H1 (cell line): Measurements from ENCODE around the gene RASAL2. TPM values are rescaled to one million over a fixed set of nuclear protein-coding genes. Genes with fewer than 3 reads are reported as not detected.

ENCODE experiments used
- CTCF ChIA-PET: fragments of 300-600 bp; sonication (Branson Sonifier 250); formaldehyde crosslinking; loops from one replicate; lab custom pipeline; 2021; ENCODE audit not compliant: partially characterized antibody; lab: Charles Lee
- POLR2A ChIA-PET: fragments of 300-600 bp; sonication (Branson Sonifier 250); formaldehyde crosslinking; loops from one replicate; lab custom pipeline; 2021; ENCODE audit warnings: inconsistent platforms; ENCODE audit not compliant: partially characterized antibody; lab: Charles Lee
- DNase-seq, 2 experiments: peaks; one replicate each; pipeline versions ENCODE4 v3.0.0 to v3.0.0-alpha.2; 2010 to 2022; ENCODE audit warnings: low spot score in 2 of 2, low read depth in 1 of 2, mixed read lengths in 1 of 2
- FAIRE-seq: peaks from 2 replicates; lab custom pipeline; 2011; peaks lifted over from hg19 to GRCh38; lab: Jason Lieb, UNC
- H2AFZ ChIP-seq: 2 replicates; pipeline ENCODE4 v1.8.1; 2012; ENCODE audit warnings: low read length, inconsistent platforms
- H2AK5ac ChIP-seq: 2 replicates; pipeline ENCODE4 v1.6.1; 2013; ENCODE audit warnings: low read depth, low read length
- H2BK120ac ChIP-seq: replicated peaks from 2 replicates; pipeline ENCODE3; 2013; ENCODE audit warnings: low read depth, low read length, inconsistent platforms
- H2BK12ac ChIP-seq: 2 replicates; pipeline ENCODE4 v1.6.1; 2013; ENCODE audit warnings: low read depth, low read length
- H2BK15ac ChIP-seq: 2 replicates; pipeline ENCODE4 v1.6.1; 2013; ENCODE audit warnings: low read length
- H2BK20ac ChIP-seq: 2 replicates; pipeline ENCODE4 v1.6.1; 2013; ENCODE audit warnings: low read length
- H2BK5ac ChIP-seq: 2 replicates; pipeline ENCODE4 v1.6.1; 2013; ENCODE audit warnings: low read depth, low read length
- H3K14ac ChIP-seq: 2 replicates; pipeline ENCODE4 v1.6.1; 2013; ENCODE audit warnings: inconsistent platforms; ENCODE audit not compliant: insufficient read length
- H3K18ac ChIP-seq: 2 replicates; pipeline ENCODE4 v1.6.1; 2013; ENCODE audit warnings: low read length; ENCODE audit errors: extremely low read depth
- H3K23ac ChIP-seq: 2 replicates; pipeline ENCODE4 v1.6.1; 2013; ENCODE audit warnings: inconsistent platforms; ENCODE audit not compliant: insufficient read length
- H3K23me2 ChIP-seq: 2 replicates; pipeline ENCODE4 v1.6.1; 2013; ENCODE audit warnings: low read depth, low read length
- H3K27ac ChIP-seq: 2 replicates; pipeline ENCODE4 v1.6.1; 2011; ENCODE audit warnings: low read depth, low read length, inconsistent platforms
- H3K27me3 ChIP-seq, 4 experiments: replicated peaks in 1 of 4; 1 replicate in 1 of 4; 2 replicates in 3 of 4; pipeline versions ENCODE4 v1.6.1 to v1.8.1; 2011 to 2013; ENCODE audit warnings: low read length in 3 of 4, mild to moderate bottlenecking in 3 of 4, inconsistent platforms in 2 of 4, mixed read lengths in 2 of 4, moderate library complexity in 1 of 4; ENCODE audit not compliant: control insufficient read depth in 3 of 4, insufficient read depth in 3 of 4; ENCODE audit errors: extremely low read depth in 1 of 4
- H3K36me3 ChIP-seq, 4 experiments: 2 replicates each; pipeline versions ENCODE4 v1.6.1 to v1.8.1; 2011 to 2013; ENCODE audit warnings: mild to moderate bottlenecking in 4 of 4, low read length in 3 of 4, moderate library complexity in 2 of 4, control low read depth in 1 of 4, inconsistent platforms in 1 of 4; ENCODE audit not compliant: insufficient read depth in 4 of 4, control insufficient read depth in 2 of 4
- H3K4ac ChIP-seq: replicated peaks from 2 replicates; pipeline ENCODE3; 2013; ENCODE audit warnings: low read length, low read depth, mixed read lengths, inconsistent platforms; ENCODE audit not compliant: insufficient read length
- H3K4me1 ChIP-seq, 4 experiments: replicated peaks in 1 of 4; 1 replicate in 1 of 4; 2 replicates in 3 of 4; pipeline versions ENCODE4 v1.6.1 to v1.8.1; 2011 to 2013; ENCODE audit warnings: low read length in 3 of 4, inconsistent platforms in 2 of 4, mixed read lengths in 1 of 4; ENCODE audit not compliant: insufficient read depth in 4 of 4, control insufficient read depth in 3 of 4
- H3K4me2 ChIP-seq, 2 experiments: 2 replicates each; pipeline versions ENCODE4 v1.6.1 to v1.8.1; 2011 to 2013; ENCODE audit warnings: low read depth in 2 of 2, low read length in 2 of 2, control low read depth in 1 of 2, inconsistent platforms in 1 of 2, mild to moderate bottlenecking in 1 of 2; ENCODE audit not compliant: insufficient read depth in 1 of 2
- H3K4me3 ChIP-seq, 4 experiments: fragments of 200-600, 300-600 bp in 1 of 4; sonication (generic), shearing (Covaris generic), sonication (Bioruptor Twin) in 1 of 4; 2 replicates each; pipeline versions ENCODE4 v1.5.1 to v1.8.1; 2011 to 2016; ENCODE audit warnings: low read length in 4 of 4, low read depth in 3 of 4, control low read depth in 2 of 4, inconsistent platforms in 2 of 4, mild to moderate bottlenecking in 2 of 4, mixed read lengths in 1 of 4, moderate library complexity in 1 of 4; ENCODE audit not compliant: insufficient read depth in 2 of 4; ENCODE audit errors: extremely low read depth in 1 of 4
- H3K56ac ChIP-seq: replicated peaks from 2 replicates; pipeline ENCODE3; 2013; ENCODE audit warnings: low read depth, mild to moderate bottlenecking, mixed read lengths, low read length, inconsistent platforms; ENCODE audit not compliant: insufficient read length
- H3K79me1 ChIP-seq: 2 replicates; pipeline ENCODE4 v1.6.1; 2013; ENCODE audit warnings: low read depth, low read length, control low read depth
- H3K79me2 ChIP-seq, 2 experiments: 2 replicates each; pipeline versions ENCODE4 v1.6.1 to v1.8.1; 2012 to 2013; ENCODE audit warnings: low read length in 2 of 2, mild to moderate bottlenecking in 2 of 2, inconsistent platforms in 1 of 2; ENCODE audit not compliant: insufficient read depth in 2 of 2, control insufficient read depth in 1 of 2
- H3K9ac ChIP-seq, 4 experiments: replicated peaks in 1 of 4; 1 replicate in 1 of 4; 2 replicates in 3 of 4; pipeline versions ENCODE4 v1.6.1 to v1.8.1; 2011 to 2013; ENCODE audit warnings: low read depth in 3 of 4, low read length in 3 of 4, control low read depth in 2 of 4, mild to moderate bottlenecking in 2 of 4, moderate library complexity in 2 of 4, inconsistent platforms in 1 of 4; ENCODE audit errors: extremely low read depth in 1 of 4
- H3K9me3 ChIP-seq, 2 experiments: 2 replicates each; pipeline versions ENCODE4 v1.6.1 to v1.8.1; 2012 to 2013; ENCODE audit warnings: mild to moderate bottlenecking in 2 of 2, moderate library complexity in 2 of 2, control low read depth in 1 of 2, inconsistent platforms in 1 of 2, low read depth in 1 of 2, low read length in 1 of 2, mixed read lengths in 1 of 2; ENCODE audit not compliant: insufficient read depth in 2 of 2
- H4K20me1 ChIP-seq, 2 experiments: replicated peaks in 1 of 2; 2 replicates each; pipeline versions ENCODE3 to v1.8.1; 2011 to 2013; ENCODE audit warnings: inconsistent platforms in 2 of 2, low read length in 2 of 2, mild to moderate bottlenecking in 1 of 2; ENCODE audit not compliant: insufficient read depth in 2 of 2, control insufficient read depth in 1 of 2
- H4K5ac ChIP-seq: 2 replicates; pipeline ENCODE4 v1.6.1; 2013; ENCODE audit warnings: low read length, low read depth, mixed read lengths, inconsistent platforms; ENCODE audit not compliant: insufficient read length
- H4K8ac ChIP-seq: 2 replicates; pipeline ENCODE4 v1.8.0; 2013; ENCODE audit warnings: mild to moderate bottlenecking, moderate library complexity, low read length, inconsistent platforms; ENCODE audit not compliant: insufficient read depth; ENCODE audit errors: extremely low read depth
- H4K91ac ChIP-seq: replicated peaks from 2 replicates; pipeline ENCODE3; 2013; ENCODE audit warnings: low read length, mixed read lengths, inconsistent platforms; ENCODE audit not compliant: insufficient read length
- CREB1 ChIP-seq: IDR thresholded peaks from 2 replicates; pipeline ENCODE4 v1.6.1; 2012; ENCODE audit warnings: inconsistent platforms
- JUND ChIP-seq: IDR thresholded peaks from 2 replicates; pipeline ENCODE4 v1.6.1; 2011; ENCODE audit warnings: mild to moderate bottlenecking, improper control_type of control experiment, low read length
- RAD21 ChIP-seq, 2 experiments: IDR thresholded peaks in 1 of 2; conservative IDR thresholded peaks in 1 of 2; 2 replicates each; pipeline ENCODE4 v1.6.1; 2011; ENCODE audit warnings: low read depth in 2 of 2, low read length in 2 of 2, improper control_type of control experiment in 1 of 2, inconsistent platforms in 1 of 2, mild to moderate bottlenecking in 1 of 2, moderate library complexity in 1 of 2
- SIN3A ChIP-seq, 2 experiments: IDR thresholded peaks in 1 of 2; conservative IDR thresholded peaks in 1 of 2; 2 replicates each; pipeline ENCODE4 v1.6.1; 2011 to 2012; ENCODE audit warnings: low read length in 2 of 2, improper control_type of control experiment in 1 of 2, low read depth in 1 of 2, mild to moderate bottlenecking in 1 of 2
- SIX5 ChIP-seq: IDR thresholded peaks from 2 replicates; pipeline ENCODE4 v1.6.1; 2011; ENCODE audit warnings: mild to moderate bottlenecking, low read depth, low read length
- WGBS, 2 experiments: shearing (Covaris generic) in 1 of 2; methylation state at CpG; one replicate each; pipeline versions ENCODE4 v1.1.6 to v1.1.7; 2013 to 2015; ENCODE audit warnings: low lambda C conversion rate in 2 of 2, mixed read lengths in 2 of 2, inconsistent platforms in 1 of 2, low coverage in 1 of 2, missing lambda C conversion rate in 1 of 2; ENCODE audit not compliant: insufficient replicate concordance in 2 of 2, insufficient coverage in 1 of 2, insufficient read length in 1 of 2; ENCODE audit errors: extremely low coverage in 1 of 2, missing lambda C conversion rate in 1 of 2; 5-methylcytosine and 5-hydroxymethylcytosine counted together
- polyA plus RNA-seq, 7 experiments: library from polyadenylated mRNA; depleted of rRNA in 3 of 7; stranded (reverse) in 5 of 7; unstranded in 2 of 7; fragments of >200 nt in 5 of 7; fragments of 200-250 nt in 2 of 7; gene quantifications; 1 replicate in 5 of 7; 2 replicates in 1 of 7; 4 replicates in 1 of 7; pipeline versions ENCODE4 v1.2.1 to v1.2.3, GENCODE V29; 2011 to 2013; ENCODE audit warnings: missing spikeins in 2 of 7, mixed read lengths in 2 of 7
- total RNA-seq: library from RNA; stranded (reverse); fragmentation: NEBNext Ultra II Directional; extraction: Animal tissue kit (Norgen Biotek cat#: 25700); gene quantifications from 2 replicates; pipeline ENCODE4 v1.2.1, GENCODE V29; 2021
- TF ChIP-seq, protein P1 (sequence below): IDR thresholded peaks from 2 replicates; pipeline ENCODE4 v1.6.1; 2011; ENCODE audit warnings: low read length, improper control_type of control experiment
- TF ChIP-seq, protein P2 (sequence below), 3 experiments: IDR thresholded peaks; 1 replicate in 2 of 3; 2 replicates in 1 of 3; pipeline versions ENCODE4 v1.5.1 to v1.6.1; 2011; ENCODE audit warnings: low read length in 3 of 3, mild to moderate bottlenecking in 3 of 3, inconsistent platforms in 2 of 3, low read depth in 1 of 3, moderate library complexity in 1 of 3; ENCODE audit not compliant: insufficient read depth in 1 of 3; ENCODE audit errors: control extremely low read depth in 1 of 3

Gene RASAL2
- total and polyA plus RNA-seq, 2 of the 8 experiments (the other 6 are each of a cell fraction or from before 2014, with no cell fraction given) = 15.9 to 32.5 TPM

DNA sequence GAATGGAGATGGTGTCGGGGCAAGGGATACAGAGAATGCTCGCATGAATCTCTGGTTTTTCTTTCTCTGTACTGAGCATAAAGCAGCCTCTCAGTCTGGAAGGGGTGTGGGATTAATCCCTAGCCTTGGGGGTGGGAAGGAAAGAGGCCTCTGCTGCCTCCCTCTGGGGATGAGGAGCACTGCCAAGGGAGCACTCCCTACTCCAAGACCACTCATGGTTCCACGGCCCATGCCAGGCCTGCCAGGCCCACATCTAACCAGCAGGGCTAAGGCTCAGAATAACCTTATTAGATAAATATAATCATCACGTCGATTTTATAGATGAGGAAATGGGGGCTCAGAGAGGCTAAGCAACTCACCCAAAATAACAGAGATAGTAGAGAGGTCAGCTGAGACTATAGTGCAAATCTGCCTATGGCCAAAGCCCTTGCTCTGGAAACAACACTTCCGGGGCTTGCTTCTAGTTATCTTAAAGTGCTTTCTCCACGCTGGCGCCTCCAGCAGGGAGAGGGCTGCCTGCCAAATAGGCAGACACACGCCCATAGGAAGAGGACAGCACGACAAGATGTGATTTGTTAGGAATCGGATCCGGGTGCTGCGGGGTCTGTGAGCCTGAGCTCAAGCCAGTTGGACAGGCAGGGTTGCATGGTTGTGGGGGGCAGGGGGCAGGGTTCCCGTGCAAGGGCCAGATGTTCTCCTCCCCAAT, 419.5 kb downstream of the RASAL2 start:
- ChIA-PET CTCF (interaction anchor here (0.7 to 7.5 kb wide), 10 partner anchors 8 to 490 kb away, joined by 3 to 83 read pairs (median 4); no protein-coding TSS in a partner anchor), POLR2A (interaction anchor here (0.5 kb wide), 2 partner anchors 20 to 75 kb away, joined by 3 to 4 read pairs; no protein-coding TSS in a partner anchor)
- Histone ChIP-seq H3K9me3 (no peaks in the 10 kb centered on the region), H2BK20ac (no peak overlapping the region), H2AFZ (peak overlapping the region; percentile 51; the same call in 1 of the 2 replicates), H3K27ac (no peak overlapping the region), H3K27me3 (no peaks in the 10 kb centered on the region), H4K5ac (no peak overlapping the region), H3K79me1 (no peaks in the 10 kb centered on the region; the same call in 1 of the 2 replicates), H3K4ac (no peak overlapping the region), H2BK120ac (no peak overlapping the region), H3K23me2 (no peaks in the 10 kb centered on the region), H3K23ac (no peak overlapping the region), H2BK12ac (no peak overlapping the region), H3K4me1 (peaks cover 0 to 2% (median under 1%) of the 10 kb centered on the region in 4 experiments; a peak in 1 of 7 replicates), H3K56ac (no peak overlapping the region), H2BK15ac (no peak overlapping the region), H4K20me1 (no peaks in the 10 kb centered on the region), H3K4me3 (no peak overlapping the region), H3K4me2 (no peak overlapping the region), H3K79me2 (no peaks in the 10 kb centered on the region), H4K91ac (no peak overlapping the region), H3K36me3 (no peaks in the 10 kb centered on the region), H2AK5ac (no peak overlapping the region), H2BK5ac (no peak overlapping the region), H4K8ac (peak overlapping the region; percentile 5; the same call in 1 of the 2 replicates), H3K9ac (no peak overlapping the region), H3K14ac (no peak overlapping the region), H3K18ac (no peak overlapping the region)
- FAIRE-seq (no peak), DNase-seq (no peak)
- WGBS, 2 experiments = 78% methylated on average over 14 of the region's 14 CpGs; no CpG with 5 or more reads in 1 of the 2 experiments
- TF ChIP-seq CREB1 (no peak), SIX5 (no peak), JUND (no peak), SIN3A (conservative IDR thresholded peaks at IDR 0.05 in 1 of 2, IDR thresholded peaks at IDR 0.05 in 1 of 2; ENCODE audit: low read depth in 1 of 2, low read length in 2 of 2) (no peak), RAD21 (IDR thresholded peaks at IDR 0.05 in 1 of 2, conservative IDR thresholded peaks at IDR 0.05 in 1 of 2; ENCODE audit: low read depth in 2 of 2, low read length in 2 of 2) (peak in 1 of 2 experiments; percentile 15; a peak in 2 of 4 replicates)
- TF ChIP-seq, protein P1, sequence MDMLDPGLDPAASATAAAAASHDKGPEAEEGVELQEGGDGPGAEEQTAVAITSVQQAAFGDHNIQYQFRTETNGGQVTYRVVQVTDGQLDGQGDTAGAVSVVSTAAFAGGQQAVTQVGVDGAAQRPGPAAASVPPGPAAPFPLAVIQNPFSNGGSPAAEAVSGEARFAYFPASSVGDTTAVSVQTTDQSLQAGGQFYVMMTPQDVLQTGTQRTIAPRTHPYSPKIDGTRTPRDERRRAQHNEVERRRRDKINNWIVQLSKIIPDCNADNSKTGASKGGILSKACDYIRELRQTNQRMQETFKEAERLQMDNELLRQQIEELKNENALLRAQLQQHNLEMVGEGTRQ = no peak
- TF ChIP-seq, protein P2, sequence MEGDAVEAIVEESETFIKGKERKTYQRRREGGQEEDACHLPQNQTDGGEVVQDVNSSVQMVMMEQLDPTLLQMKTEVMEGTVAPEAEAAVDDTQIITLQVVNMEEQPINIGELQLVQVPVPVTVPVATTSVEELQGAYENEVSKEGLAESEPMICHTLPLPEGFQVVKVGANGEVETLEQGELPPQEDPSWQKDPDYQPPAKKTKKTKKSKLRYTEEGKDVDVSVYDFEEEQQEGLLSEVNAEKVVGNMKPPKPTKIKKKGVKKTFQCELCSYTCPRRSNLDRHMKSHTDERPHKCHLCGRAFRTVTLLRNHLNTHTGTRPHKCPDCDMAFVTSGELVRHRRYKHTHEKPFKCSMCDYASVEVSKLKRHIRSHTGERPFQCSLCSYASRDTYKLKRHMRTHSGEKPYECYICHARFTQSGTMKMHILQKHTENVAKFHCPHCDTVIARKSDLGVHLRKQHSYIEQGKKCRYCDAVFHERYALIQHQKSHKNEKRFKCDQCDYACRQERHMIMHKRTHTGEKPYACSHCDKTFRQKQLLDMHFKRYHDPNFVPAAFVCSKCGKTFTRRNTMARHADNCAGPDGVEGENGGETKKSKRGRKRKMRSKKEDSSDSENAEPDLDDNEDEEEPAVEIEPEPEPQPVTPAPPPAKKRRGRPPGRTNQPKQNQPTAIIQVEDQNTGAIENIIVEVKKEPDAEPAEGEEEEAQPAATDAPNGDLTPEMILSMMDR (IDR thresholded peaks at IDR 0.05; ENCODE audit: control extremely low read depth in 1 of 3, insufficient read depth in 1 of 3, low read depth in 1 of 3, low read length in 3 of 3) = peak in 2 of 3 experiments; percentile 13 to 44; a peak in 2 of 4 replicates
